IPS DF 19.7 (cell line): ENCODE data around the gene EIF3B.
"Not testable (repeated sequence)": the region's sequence is repeated elsewhere in the genome, so short reads cannot be mapped to it uniquely, and the experiment has no call there.

Source experiments
- DNase-seq: peaks from one replicate; pipeline ENCODE4 v3.0.0-alpha.2; 2013; ENCODE audit warnings: low read depth, low spot score

The EIF3B gene

GRCh38 chr7:2354186-2354938 lies at the start of gene EIF3B:
Gene EIF3B (plus strand): TSS chr7:2354827. CDS start chr7:2354922, 95 bp downstream.
- DNase-seq = peak; percentile 50

GRCh38 chr7:2305258-2305657 lies 49.4 kb upstream of the EIF3B start:
- not testable (repeated sequence) for DNase-seq

- DNase-seq = no peak
These were observed 47.9 kb upstream of the EIF3B start for GRCh38 chr7:2306688-2307087.

- DNase-seq = no peak
These were observed 46.9 kb upstream of the EIF3B start for GRCh38 chr7:2307690-2308107.

GRCh38 chr7:2309889-2310331 lies 44.7 kb upstream of the EIF3B start:
- DNase-seq = peak; percentile 75

GRCh38 chr7:2312267-2312929 lies 42.2 kb upstream of the EIF3B start:
- no peak for DNase-seq

- DNase-seq = no peak
These were observed 41.0 kb upstream of the EIF3B start for GRCh38 chr7:2313450-2314208.

GRCh38 chr7:2314209-2314955 lies 40.2 kb upstream of the EIF3B start, which contains the start of gene SNX8:
Gene SNX8 (minus strand): TSS chr7:2314441. CDS start chr7:2314421, 20 bp downstream.
- no peak for DNase-seq

- DNase-seq = not testable (repeated sequence)
These were observed 39.6 kb upstream of the EIF3B start for GRCh38 chr7:2314956-2315530.

- no peak for DNase-seq
These were observed 38.8 kb upstream of the EIF3B start for GRCh38 chr7:2315787-2316186.

GRCh38 chr7:2316578-2316977 lies 38.0 kb upstream of the EIF3B start:
- DNase-seq = no peak

- DNase-seq = no peak
These were observed 36.9 kb upstream of the EIF3B start for GRCh38 chr7:2317556-2318293.

GRCh38 chr7:2321020-2321419 lies 33.6 kb upstream of the EIF3B start:
- DNase-seq = no peak

GRCh38 chr7:2325162-2325561 lies 29.5 kb upstream of the EIF3B start:
- no peak for DNase-seq

GRCh38 chr7:2326951-2327350 lies 27.7 kb upstream of the EIF3B start:
- DNase-seq = no peak

- DNase-seq = no peak
These were observed 24.1 kb upstream of the EIF3B start for GRCh38 chr7:2330493-2330892.

- DNase-seq = no peak
These were observed 22.9 kb upstream of the EIF3B start for GRCh38 chr7:2331707-2332106.

- not testable (repeated sequence) for DNase-seq
These were observed 21.9 kb upstream of the EIF3B start for GRCh38 chr7:2332606-2333231.

GRCh38 chr7:2336626-2337299 lies 17.9 kb upstream of the EIF3B start:
- no peak for DNase-seq
